SH-SY5Y (cell line): ENCODE data around the gene LRRC8B.

Source experiments
- GATA2 ChIP-seq: IDR thresholded peaks from 2 replicates; pipeline ENCODE4 v1.6.1; 2011; ENCODE audit warnings: mild to moderate bottlenecking, low read depth, low read length
- GATA3 ChIP-seq: IDR thresholded peaks from 2 replicates; pipeline ENCODE4 v1.6.1; 2011; ENCODE audit warnings: low read depth, mild to moderate bottlenecking, low read length, moderate library complexity

DNA sequence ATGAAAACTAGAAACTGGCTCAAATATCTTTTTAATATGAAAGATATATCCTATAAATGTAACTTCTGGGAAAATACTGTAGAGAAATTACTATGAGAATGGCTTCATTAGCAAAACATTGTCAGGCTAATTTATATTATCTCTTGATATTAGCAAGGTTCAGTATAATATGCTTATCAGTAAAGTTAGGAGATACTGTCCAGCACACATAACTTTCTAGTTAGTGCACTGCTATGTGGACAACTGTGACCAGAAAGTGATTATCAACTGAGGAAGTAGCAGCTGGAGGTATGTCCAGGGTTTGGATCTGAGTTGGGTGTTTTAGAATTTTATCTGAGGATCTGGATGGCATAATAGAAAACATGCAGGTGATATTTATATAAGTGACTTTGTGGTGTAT is 115.8 kb downstream of the LRRC8B start:
- TF ChIP-seq GATA2: peak; percentile 39; the same call in 1 of the 2 replicates
- 0 out of 2 replicates have a peak, but pooled peaks have one; percentile 41 for TF ChIP-seq GATA3
